T-cell (primary cell): ENCODE measurements around the gene INPP5A. TPM values are rescaled to one million over a fixed set of nuclear protein-coding genes. Genes with fewer than 3 reads are reported as not detected.
"Not testable (repeated sequence)": the region's sequence is repeated elsewhere in the genome, so short reads cannot be mapped to it uniquely, and the experiment has no call there.

ENCODE experiments used
- ATAC-seq, 4 experiments: fragments of 200-7000 bp in 3 of 4; fragments of 150-1000 bp in 1 of 4; cut with Tn5 transposase; replicated peaks in 1 of 4; 1 replicate in 3 of 4; 2 replicates in 1 of 4; pipeline ENCODE4 v1.10.0; 2021; ENCODE audit warnings: moderate library complexity in 3 of 4, mild to moderate bottlenecking in 2 of 4, moderate number of reproducible peaks in 1 of 4
- CTCF ChIA-PET, 2 donors: fragments of 300-600 bp; sonication (Branson Sonifier 250); formaldehyde crosslinking; loops; one replicate each; lab custom pipeline; 2022; ENCODE audit warnings: antibody characterized with exemption in 2 of 2; lab: Charles Lee
- POLR2A ChIA-PET, 2 donors: fragments of 300-600 bp; sonication (Branson Sonifier 250); formaldehyde crosslinking; loops; one replicate each; lab custom pipeline; 2022; ENCODE audit warnings: antibody characterized with exemption in 2 of 2; lab: Charles Lee
- DNase-seq, 35 experiments: peaks; one replicate each; pipeline versions ENCODE4 v3.0.0 to v3.0.0-alpha.2; 2013 to 2023
- H3K27ac ChIP-seq: one replicate; pipeline ENCODE4 v1.5.1; 2013; ENCODE audit warnings: low read length
- H3K27me3 ChIP-seq, 2 experiments: replicated peaks in 1 of 2; 1 replicate in 1 of 2; 2 replicates in 1 of 2; pipeline versions ENCODE4 v1.6.1 to v1.7.0; 2013; ENCODE audit warnings: low read length in 1 of 2, mixed read lengths in 1 of 2; ENCODE audit not compliant: control insufficient read depth in 2 of 2, insufficient read depth in 2 of 2; ENCODE audit errors: extremely low read depth in 1 of 2
- H3K36me3 ChIP-seq, 2 donors: 1 replicate in 1 of 2; 2 replicates in 1 of 2; pipeline versions ENCODE4 v1.6.1 to v1.7.0; 2013; ENCODE audit warnings: low read length in 1 of 2; ENCODE audit not compliant: control insufficient read depth in 2 of 2, insufficient read depth in 1 of 2; ENCODE audit errors: extremely low read depth in 1 of 2
- H3K4me1 ChIP-seq, 2 experiments: 1 replicate in 1 of 2; 2 replicates in 1 of 2; pipeline versions ENCODE4 v1.6.1 to v1.7.0; 2013; ENCODE audit warnings: low read length in 2 of 2, mixed read lengths in 1 of 2; ENCODE audit not compliant: insufficient read depth in 2 of 2, control insufficient read depth in 1 of 2; ENCODE audit errors: extremely low read depth in 1 of 2
- H3K4me3 ChIP-seq, 2 donors: 1 replicate in 1 of 2; 2 replicates in 1 of 2; pipeline versions ENCODE4 v1.5.1 to v1.7.0; 2013; ENCODE audit warnings: mild to moderate bottlenecking in 2 of 2, low read length in 1 of 2, moderate library complexity in 1 of 2; ENCODE audit not compliant: control insufficient read depth in 1 of 2; ENCODE audit errors: extremely low read depth in 1 of 2
- H3K9me3 ChIP-seq: 2 replicates; pipeline ENCODE4 v1.7.0; 2013
- H3K27ac Mint-ChIP-seq, 2 donors: one replicate each; pipeline ENCODE4 v1.8.0; 2020 to 2021; ENCODE audit warnings: mild to moderate bottlenecking in 2 of 2, mixed read lengths in 2 of 2
- H3K27me3 Mint-ChIP-seq, 2 donors: one replicate each; pipeline ENCODE4 v1.8.0; 2021 to 2022; ENCODE audit warnings: mixed read lengths in 2 of 2
- H3K36me3 Mint-ChIP-seq: one replicate; pipeline ENCODE4 v1.8.0; 2021; ENCODE audit warnings: mixed read lengths
- H3K4me1 Mint-ChIP-seq, 3 donors: one replicate each; pipeline ENCODE4 v1.8.0; 2020 to 2022; ENCODE audit warnings: mixed read lengths in 3 of 3, mild to moderate bottlenecking in 1 of 3
- H3K4me3 Mint-ChIP-seq, 3 donors: one replicate each; pipeline ENCODE4 v1.8.0; 2020 to 2022; ENCODE audit warnings: mild to moderate bottlenecking in 3 of 3, mixed read lengths in 3 of 3, moderate library complexity in 3 of 3
- H3K9me3 Mint-ChIP-seq, 3 donors: one replicate each; pipeline ENCODE4 v1.8.0; 2020 to 2022; ENCODE audit warnings: mixed read lengths in 3 of 3
- WGBS: methylation state at CpG from one replicate; pipeline ENCODE4 v1.1.5; 2013; ENCODE audit warnings: missing lambda C conversion rate; ENCODE audit not compliant: insufficient coverage; 5-methylcytosine and 5-hydroxymethylcytosine counted together
- total RNA-seq, 35 experiments: library from RNA in 6 of 35; stranded (reverse) in 6 of 35; fragments of 120-200 nt in 1 of 35; gene quantifications; one replicate each; pipeline versions ENCODE4 v1.2.1 to v1.2.4 and lab custom pipeline; 2013 to 2026

The INPP5A gene
- total RNA-seq, 5 donors from 2014 or later (not counting 1 experiment from before 2014, with no cell fraction given): 20.9 to 23.1 (median 22.9) TPM

- Mint-ChIP-seq H3K27me3 (peaks cover 28 to 30% of the 10 kb centered on the region in 2 donors), H3K27ac (no peak overlapping the region), H3K4me3 (no peak overlapping the region), H3K36me3 (no peaks in the 10 kb centered on the region), H3K4me1 (no peaks in the 10 kb centered on the region), H3K9me3 (no peaks in the 10 kb centered on the region)
- Histone ChIP-seq H3K27ac (no peak overlapping the region), H3K36me3 (no peaks in the 10 kb centered on the region), H3K4me1 (no peaks in the 10 kb centered on the region), H3K9me3 (no peaks in the 10 kb centered on the region), H3K4me3 (no peak overlapping the region), H3K27me3 (peaks cover 0 to 32% of the 10 kb centered on the region in 2 experiments)
- POLR2A ChIA-PET: no interaction called here
- ATAC-seq: no peak
- CTCF ChIA-PET: no interaction called here
- no peak for DNase-seq
- WGBS: 78% methylated on average over 12 of the region's 18 CpGs
Measured at GRCh38 chr10:132815168-132815857, 277.7 kb downstream of the INPP5A start.

GRCh38 chr10:132816718-132817117 lies 279.1 kb downstream of the INPP5A start:
- ATAC-seq (no peak), DNase-seq (no peak)
- H3K27ac Mint-ChIP-seq: no peak overlapping the region
- no peaks in the 10 kb centered on the region for H3K4me1 Mint-ChIP-seq
- WGBS: 94% methylated on average over 5 of the region's 12 CpGs
- no peak overlapping the region for H3K27ac ChIP-seq
- no peaks in the 10 kb centered on the region for H3K36me3 Mint-ChIP-seq
- H3K9me3 ChIP-seq: no peaks in the 10 kb centered on the region
- H3K4me3 ChIP-seq: no peak overlapping the region
- ChIA-PET CTCF (no interaction called here), POLR2A (no interaction called here)
- H3K27me3 Mint-ChIP-seq: peaks cover 28 to 30% of the 10 kb centered on the region in 2 donors
- H3K36me3 ChIP-seq: no peaks in the 10 kb centered on the region
- H3K4me1 ChIP-seq: no peaks in the 10 kb centered on the region
- peaks cover 0 to 31% of the 10 kb centered on the region in 2 experiments for H3K27me3 ChIP-seq
- H3K9me3 Mint-ChIP-seq: no peaks in the 10 kb centered on the region
- H3K4me3 Mint-ChIP-seq: no peak overlapping the region

- no peak overlapping the region for H3K4me3 Mint-ChIP-seq
- no peak for DNase-seq
- no peaks in the 10 kb centered on the region for H3K4me1 Mint-ChIP-seq
Measured at GRCh38 chr10:132817701-132818211, 280.2 kb downstream of the INPP5A start.

GRCh38 chr10:132820056-132820455 lies 282.5 kb downstream of the INPP5A start:
- Mint-ChIP-seq H3K4me3 (no peak overlapping the region), H3K27ac (no peak overlapping the region), H3K9me3 (no peaks in the 10 kb centered on the region), H3K4me1 (no peaks in the 10 kb centered on the region), H3K36me3 (no peaks in the 10 kb centered on the region), H3K27me3 (peaks cover 28 to 30% of the 10 kb centered on the region in 2 donors)
- CTCF ChIA-PET: no interaction called here
- Histone ChIP-seq H3K4me1 (no peaks in the 10 kb centered on the region), H3K27me3 (peaks cover 0 to 24% of the 10 kb centered on the region in 2 experiments), H3K36me3 (no peaks in the 10 kb centered on the region), H3K9me3 (no peaks in the 10 kb centered on the region), H3K27ac (no peak overlapping the region), H3K4me3 (no peak overlapping the region)
- DNase-seq: no peak
- POLR2A ChIA-PET: no interaction called here
- no peak for ATAC-seq
- WGBS: 90% methylated on average over 9 of the region's 13 CpGs

More at GRCh38 chr10:132817701-132818211, 280.2 kb downstream of the INPP5A start:
- peaks cover 28 to 30% of the 10 kb centered on the region in 2 donors for H3K27me3 Mint-ChIP-seq
- no peak overlapping the region for H3K27ac ChIP-seq
- no peak overlapping the region for H3K4me3 ChIP-seq
- ChIA-PET CTCF (no interaction called here), POLR2A (no interaction called here)
- H3K4me1 ChIP-seq: no peaks in the 10 kb centered on the region
- H3K36me3 ChIP-seq: no peaks in the 10 kb centered on the region
- 84% methylated on average over 22 of the region's 29 CpGs for WGBS
- H3K9me3 Mint-ChIP-seq: no peaks in the 10 kb centered on the region
- ATAC-seq: no peak
- H3K27ac Mint-ChIP-seq: no peak overlapping the region
- H3K36me3 Mint-ChIP-seq: no peaks in the 10 kb centered on the region
- H3K27me3 ChIP-seq: peaks cover 0 to 28% of the 10 kb centered on the region in 2 experiments
- H3K9me3 ChIP-seq: no peaks in the 10 kb centered on the region

GRCh38 chr10:132825783-132826523 lies 288.4 kb downstream of the INPP5A start:
- H3K9me3 Mint-ChIP-seq, H3K27ac Mint-ChIP-seq, H3K36me3 Mint-ChIP-seq, H3K4me3 ChIP-seq, H3K27me3 ChIP-seq, H3K36me3 ChIP-seq, DNase-seq, H3K4me1 Mint-ChIP-seq, H3K4me1 ChIP-seq, H3K27ac ChIP-seq, H3K9me3 ChIP-seq, H3K27me3 Mint-ChIP-seq, POLR2A ChIA-PET, H3K4me3 Mint-ChIP-seq, ATAC-seq, CTCF ChIA-PET: not testable (repeated sequence)
- WGBS: 91% methylated on average over 29 of the region's 34 CpGs

GRCh38 chr10:132826524-132827422 lies 289.2 kb downstream of the INPP5A start:
- ATAC-seq (no peak), DNase-seq (no peak)
- Mint-ChIP-seq H3K27ac (no peak overlapping the region), H3K4me1 (no peaks in the 10 kb centered on the region), H3K9me3 (no peaks in the 10 kb centered on the region), H3K27me3 (peaks cover 0 to 2% of the 10 kb centered on the region in 2 donors), H3K36me3 (no peaks in the 10 kb centered on the region), H3K4me3 (no peak overlapping the region)
- 96% methylated on average over 23 of the region's 36 CpGs for WGBS
- H3K27me3 ChIP-seq: peaks cover 0 to 4% of the 10 kb centered on the region in 2 experiments
- POLR2A ChIA-PET: no interaction called here
- no peaks in the 10 kb centered on the region for H3K9me3 ChIP-seq
- no peaks in the 10 kb centered on the region for H3K4me1 ChIP-seq
- no peak overlapping the region for H3K27ac ChIP-seq
- CTCF ChIA-PET: no interaction called here
- no peaks in the 10 kb centered on the region for H3K36me3 ChIP-seq
- H3K4me3 ChIP-seq: no peak overlapping the region
